GM21619 (cell line): ENCODE measurements around the gene KLRK1.
A peak's percentile ranks its signal among the peaks of the same experiment; 100 is the strongest.
"Not testable (repeated sequence)": the region's sequence is repeated elsewhere in the genome, so short reads cannot be mapped to it uniquely, and the experiment has no call there.

Experiments used
- ATAC-seq: cut with Tn5 transposase; IDR thresholded peaks from one replicate; pipeline ENCODE4 v1.9.1; 2021; ENCODE audit not compliant: unreplicated experiment

The KLRK1 gene

GRCh38 chr12:10390991-10391390 lies 1.1 kb upstream of the KLRK1 start:
- ATAC-seq: not testable (repeated sequence)

DNA sequence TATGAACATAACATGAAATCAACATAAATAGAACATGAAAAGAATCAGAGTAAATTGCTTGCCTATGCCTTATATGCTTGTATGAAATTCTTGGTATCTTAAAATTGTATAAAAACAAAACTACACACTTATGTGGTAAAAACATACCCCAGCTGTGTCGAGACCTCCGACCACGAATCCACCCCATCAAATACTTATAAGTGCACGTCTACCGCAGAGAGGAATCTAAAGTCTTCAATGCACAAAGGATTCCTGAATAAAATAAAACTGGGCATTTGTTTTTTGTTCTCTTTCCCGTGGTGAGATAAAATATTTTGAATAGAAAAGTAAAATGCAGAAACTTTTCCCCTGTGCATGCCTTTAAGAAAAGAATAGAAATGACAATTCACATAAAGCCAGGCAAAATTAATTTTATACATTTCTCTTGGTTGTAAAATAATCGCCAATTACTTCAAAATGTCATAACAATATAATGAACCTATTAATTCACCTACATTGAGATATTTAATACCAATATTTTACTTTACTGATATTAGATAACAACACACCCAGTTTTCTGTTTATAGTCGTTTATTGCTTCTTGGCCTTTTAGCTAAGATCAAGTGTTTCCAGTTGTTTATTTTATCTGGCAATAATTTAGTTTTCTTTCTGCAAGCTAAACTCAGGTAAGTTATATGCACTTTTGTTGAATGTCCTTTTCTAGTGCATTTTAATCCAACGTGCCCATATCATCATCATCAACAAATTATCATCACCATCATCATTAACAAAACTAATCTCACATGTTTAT lies 1.0 kb downstream of the KLRK1 start:
- no peak for ATAC-seq

- not testable (repeated sequence) for ATAC-seq
Observed at GRCh38 chr12:10387498-10387897, 2.3 kb downstream of the KLRK1 start.

GRCh38 chr12:10386857-10387256 lies 3.0 kb downstream of the KLRK1 start:
- no peak for ATAC-seq

GRCh38 chr12:10385166-10385613 lies 4.7 kb downstream of the KLRK1 start:
- ATAC-seq: no peak

DNA sequence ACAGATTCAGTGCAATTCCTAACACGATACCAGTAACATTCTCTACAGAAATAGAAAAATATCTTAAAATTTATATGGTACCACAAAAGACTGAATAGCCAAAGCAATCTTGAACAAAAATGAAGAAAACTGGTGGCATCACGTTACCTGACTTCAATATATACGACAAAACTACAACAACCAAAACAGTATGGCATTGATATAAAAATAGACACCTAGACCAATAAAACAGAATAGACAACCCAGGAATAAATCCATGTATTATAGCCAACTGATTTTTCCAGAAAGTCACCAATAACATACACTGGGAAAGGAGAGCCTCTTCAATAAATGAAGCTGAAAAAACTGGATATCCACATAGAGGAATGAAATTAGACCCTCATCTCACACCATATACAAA lies 5.7 kb downstream of the KLRK1 start:
- no peak for ATAC-seq

DNA sequence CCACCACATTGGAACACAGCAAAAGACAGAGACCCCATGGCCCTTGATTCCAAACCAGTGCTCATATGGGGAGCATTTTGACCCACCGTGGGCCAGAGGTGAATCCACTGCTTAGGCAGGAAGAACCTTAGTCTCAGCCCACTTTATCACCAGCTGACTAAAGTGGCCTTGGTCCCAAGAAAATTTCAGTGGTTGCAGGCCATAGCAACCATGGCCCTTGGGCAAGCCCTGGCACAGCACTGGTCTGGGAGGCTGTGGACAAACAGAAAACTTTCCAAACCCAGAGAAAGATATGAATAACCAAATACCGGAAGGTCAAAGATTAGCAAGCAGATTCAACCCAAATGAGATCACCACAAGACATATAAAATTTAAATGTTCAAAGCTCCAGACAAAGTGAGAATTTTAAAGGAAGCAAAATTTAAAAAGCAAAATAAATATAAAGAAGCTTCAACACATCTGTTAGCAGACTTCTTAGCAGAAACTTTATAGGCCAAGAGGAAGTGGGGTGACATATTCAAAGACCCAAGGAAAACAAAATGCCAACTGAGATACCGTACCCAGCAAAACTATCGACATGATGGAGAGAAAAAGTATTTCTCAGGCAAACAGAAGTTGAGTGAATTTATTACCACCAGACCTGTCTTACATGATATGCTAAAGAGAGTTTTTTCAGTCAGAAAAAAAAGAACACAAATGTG lies 7.8 kb downstream of the KLRK1 start:
- ATAC-seq: no peak

DNA sequence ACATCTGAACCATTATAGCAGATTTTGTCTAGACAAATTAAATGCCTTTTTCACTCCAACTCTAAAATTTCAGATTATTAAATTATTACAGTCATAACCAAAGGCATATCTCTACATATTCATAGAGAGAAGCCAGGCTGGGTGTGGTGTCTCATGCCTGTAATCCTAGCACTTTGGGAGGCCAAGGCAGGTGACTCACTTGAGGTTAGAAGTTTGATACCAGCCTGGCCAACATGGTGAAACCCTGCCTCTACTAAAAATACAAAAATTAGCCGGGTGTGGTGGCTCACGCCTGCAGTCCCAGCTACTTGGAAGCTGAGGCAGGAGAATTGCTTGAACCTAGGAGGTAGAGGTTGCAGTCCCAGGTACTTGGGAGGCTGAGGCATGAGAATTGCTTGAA lies 11.1 kb downstream of the KLRK1 start:
- not testable (repeated sequence) for ATAC-seq

- ATAC-seq: no peak
Observed at GRCh38 chr12:10374624-10375018, 15.2 kb downstream of the KLRK1 start.

GRCh38 chr12:10372559-10372958 lies 17.3 kb downstream of the KLRK1 start:
- no peak for ATAC-seq

DNA sequence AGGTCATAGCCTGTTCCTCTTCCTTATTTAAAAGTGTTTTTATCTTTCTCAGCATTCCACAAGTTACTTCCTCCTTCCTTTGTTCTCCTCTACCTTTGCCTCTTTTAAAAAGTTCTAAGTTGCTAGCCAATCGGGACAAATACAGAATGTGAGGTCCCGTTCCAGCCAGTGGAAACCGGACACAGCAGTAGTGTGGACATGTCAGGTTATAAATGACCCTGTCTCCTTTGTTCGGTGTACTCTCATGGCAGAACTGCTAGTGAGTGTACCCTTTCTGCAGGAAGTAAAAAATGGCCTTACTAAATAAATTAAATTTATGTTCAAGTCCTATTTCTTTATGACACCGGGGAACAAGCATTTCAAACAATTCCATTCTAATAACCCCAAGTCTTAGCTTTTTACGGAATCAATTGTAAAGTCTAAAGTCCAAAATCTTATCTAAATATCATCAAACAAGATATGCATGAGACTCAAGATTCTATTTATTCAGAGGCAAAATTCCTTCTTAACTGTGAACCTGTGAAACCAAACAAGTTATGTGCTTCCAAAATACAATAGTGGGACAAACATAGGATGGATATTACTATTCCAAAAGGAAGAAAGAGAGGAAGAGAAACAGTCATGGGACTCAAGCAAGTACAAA lies 17.8 kb downstream of the KLRK1 start:
- not testable (repeated sequence) for ATAC-seq

GRCh38 chr12:10369557-10370415 lies 20.1 kb downstream of the KLRK1 start:
- no peak for ATAC-seq

DNA sequence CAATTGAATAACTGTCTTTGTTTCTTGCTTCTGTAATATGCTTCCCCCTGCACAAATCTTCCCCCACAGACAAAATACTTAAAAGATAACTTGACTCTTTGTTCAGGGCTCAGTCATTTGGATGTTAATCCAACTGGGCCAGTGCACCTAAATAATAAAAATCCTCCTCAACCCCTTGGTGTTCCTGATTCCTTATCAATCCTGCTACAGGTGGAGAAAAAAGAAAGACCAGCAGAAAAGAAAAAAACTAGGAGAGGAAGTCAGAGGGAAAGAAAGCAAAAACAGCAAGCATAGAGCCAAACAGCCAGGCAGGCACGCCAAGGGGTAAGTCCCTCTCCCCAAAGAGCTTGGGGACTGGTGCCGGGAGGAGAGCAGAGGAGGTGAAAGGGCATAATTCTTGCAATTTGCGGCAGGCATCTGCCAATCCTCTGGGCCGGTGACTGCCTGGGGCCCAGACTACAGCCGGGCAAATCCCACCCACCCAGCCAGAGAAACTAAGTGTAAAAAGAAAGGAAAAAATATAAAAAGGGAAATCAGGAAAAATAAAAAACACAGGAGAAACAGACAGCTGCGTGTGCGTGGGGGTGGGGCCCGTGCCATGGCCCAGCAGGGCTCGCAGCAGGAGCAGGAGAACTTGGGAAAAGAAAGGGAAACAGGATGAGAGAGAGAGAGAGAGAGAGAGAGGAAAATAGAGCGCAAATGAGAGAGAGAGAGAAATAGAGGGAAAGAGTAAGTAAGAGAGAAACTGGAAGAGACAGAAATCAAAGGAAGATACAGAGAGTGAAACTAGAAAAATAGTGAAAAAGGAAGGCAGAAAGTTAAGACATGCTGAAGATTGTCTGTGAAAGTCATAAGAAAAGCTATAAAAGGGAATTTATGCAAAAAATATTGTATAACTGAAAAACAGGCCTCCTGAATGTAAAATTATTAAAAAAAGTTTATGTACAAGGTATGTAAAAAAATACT lies 21.4 kb downstream of the KLRK1 start:
- ATAC-seq: no peak

GRCh38 chr12:10367714-10368113 lies 22.1 kb downstream of the KLRK1 start:
- not testable (repeated sequence) for ATAC-seq

DNA sequence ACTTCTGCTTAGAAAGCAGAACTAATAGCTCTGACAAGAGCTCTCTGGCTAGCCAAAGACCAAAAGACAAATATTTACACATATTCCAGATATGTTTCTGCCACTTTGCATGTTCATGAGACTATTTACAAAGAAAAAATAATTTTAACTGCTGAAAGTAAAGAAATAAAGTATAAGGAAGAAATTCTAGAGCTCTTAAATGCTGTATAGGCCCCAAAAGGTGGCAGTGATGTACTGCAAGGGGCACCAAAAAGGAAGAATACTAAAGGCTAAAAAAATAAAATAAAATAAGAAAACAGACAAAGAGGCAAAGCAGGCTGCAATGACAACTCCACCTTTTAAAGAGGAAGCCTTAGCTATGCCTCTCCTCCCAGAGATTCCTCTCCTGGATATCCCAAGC lies 23.0 kb downstream of the KLRK1 start:
- no peak for ATAC-seq

- no peak for ATAC-seq
Observed at GRCh38 chr12:10365696-10366405, 24.0 kb downstream of the KLRK1 start.

GRCh38 chr12:10364815-10365622 lies 24.8 kb downstream of the KLRK1 start:
- peak; percentile 44 for ATAC-seq
